GM18868 (cell line): Measurements from ENCODE around the gene HSD11B1.
A peak's percentile ranks its signal among the peaks of the same experiment; 100 is the strongest.

ENCODE experiments used
- ATAC-seq: cut with Tn5 transposase; IDR thresholded peaks from one replicate; pipeline ENCODE4 v1.9.1; 2021; ENCODE audit warnings: mild to moderate bottlenecking, moderate library complexity; ENCODE audit not compliant: unreplicated experiment

Gene HSD11B1

GRCh38 chr1:209704584-209704983 lies at the start of gene HSD11B1:
Gene HSD11B1 (plus strand): TSS chr1:209704846. CDS start chr1:209704943, 97 bp downstream.
- no peak for ATAC-seq

- no peak for ATAC-seq
Observed at GRCh38 chr1:209655411-209656231, 49.0 kb upstream of the HSD11B1 start.

GRCh38 chr1:209657140-209657879 lies 47.3 kb upstream of the HSD11B1 start:
- no peak for ATAC-seq

GRCh38 chr1:209657918-209658317 lies 46.7 kb upstream of the HSD11B1 start:
- no peak for ATAC-seq

GRCh38 chr1:209659909-209660308 lies 44.7 kb upstream of the HSD11B1 start:
- ATAC-seq: peak; percentile 86

- ATAC-seq: no peak
Observed at GRCh38 chr1:209661071-209661470, 43.6 kb upstream of the HSD11B1 start.

- ATAC-seq: no peak
Observed at GRCh38 chr1:209662879-209663327, 41.7 kb upstream of the HSD11B1 start.

- no peak for ATAC-seq
Observed at GRCh38 chr1:209667103-209667502, 37.5 kb upstream of the HSD11B1 start.

GRCh38 chr1:209667708-209668107 lies 36.9 kb upstream of the HSD11B1 start:
- ATAC-seq: no peak

GRCh38 chr1:209670441-209671082 lies 34.1 kb upstream of the HSD11B1 start:
- ATAC-seq: no peak

GRCh38 chr1:209672705-209673630 lies 31.7 kb upstream of the HSD11B1 start:
- ATAC-seq: peak; percentile 89

- no peak for ATAC-seq
Observed at GRCh38 chr1:209673631-209674417, 30.8 kb upstream of the HSD11B1 start.

GRCh38 chr1:209674957-209675564 lies 29.6 kb upstream of the HSD11B1 start, which contains the start of gene G0S2:
Gene G0S2 (plus strand): TSS chr1:209675412. CDS start chr1:209675685, 273 bp downstream.
- ATAC-seq: no peak

GRCh38 chr1:209675565-209676154 lies 29.0 kb upstream of the HSD11B1 start:
- ATAC-seq: no peak

GRCh38 chr1:209678981-209679539 lies 25.6 kb upstream of the HSD11B1 start:
- no peak for ATAC-seq

- ATAC-seq: peak; percentile 80
Observed at GRCh38 chr1:209685821-209686220, 18.8 kb upstream of the HSD11B1 start.

- ATAC-seq: no peak
Observed at GRCh38 chr1:209686322-209686721, 18.3 kb upstream of the HSD11B1 start.

- no peak for ATAC-seq
Observed at GRCh38 chr1:209688746-209689234, 15.9 kb upstream of the HSD11B1 start.
